SK-N-SH (cell line): Measurements from ENCODE around the gene GOPC. TPM values are rescaled to one million over a fixed set of nuclear protein-coding genes. Genes with fewer than 3 reads are reported as not detected.

Experiments
- CTCF ChIA-PET: fragments of 300-600, 350-600 bp; formaldehyde crosslinking; extraction: SDS; loops from one replicate; lab custom pipeline; 2021; lab: Yijun Ruan, JAX
- POLR2A ChIA-PET: fragments of 350-600 bp; sonication (Branson Sonifier 250); formaldehyde crosslinking; extraction: SDS; loops from one replicate; lab custom pipeline; 2020; ENCODE audit warnings: antibody characterized with exemption, inconsistent platforms; lab: Yijun Ruan, JAX
- DNase-seq: peaks from one replicate; pipeline ENCODE4 v3.0.0; 2012
- H2AFZ ChIP-seq: fragments of 200-600 bp; sonication (generic); 2 replicates; pipeline ENCODE4 v1.8.1; 2016; ENCODE audit warnings: antibody characterized with exemption, mild to moderate bottlenecking, low read depth
- H3F3A ChIP-seq: fragments of 200-600 bp; sonication (generic); replicated peaks from 2 replicates; pipeline ENCODE3; 2016; ENCODE audit warnings: antibody characterized with exemption, mild to moderate bottlenecking; ENCODE audit not compliant: insufficient read depth
- H3K27ac ChIP-seq, 2 experiments: fragments of 200-500 bp in 1 of 2; fragments of 200-600 bp in 1 of 2; sonication (Bioruptor generic) in 1 of 2; sonication (generic), shearing (Covaris generic) in 1 of 2; 2 replicates each; pipeline versions ENCODE4 v1.5.1 to v1.6.1; 2014 to 2016; ENCODE audit warnings: low read depth in 2 of 2, inconsistent platforms in 1 of 2, low read length in 1 of 2, mild to moderate bottlenecking in 1 of 2, mixed read lengths in 1 of 2
- H3K27me3 ChIP-seq: fragments of 200-600 bp; sonication (generic), shearing (Covaris generic); 2 replicates; pipeline ENCODE4 v1.6.1; 2016; ENCODE audit warnings: mixed run types; ENCODE audit not compliant: insufficient read depth
- H3K36me3 ChIP-seq, 2 experiments: fragments of 200-500 bp in 1 of 2; fragments of 200-600 bp in 1 of 2; sonication (Bioruptor generic) in 1 of 2; sonication (generic) in 1 of 2; replicated peaks in 1 of 2; 2 replicates each; pipeline versions ENCODE3 to v1.5.1; 2014 to 2016; ENCODE audit warnings: low read length in 1 of 2, mild to moderate bottlenecking in 1 of 2; ENCODE audit not compliant: insufficient read depth in 2 of 2, control insufficient read depth in 1 of 2
- H3K4me1 ChIP-seq, 2 experiments: fragments of 200-500 bp in 1 of 2; fragments of 200-600 bp in 1 of 2; sonication (Bioruptor generic) in 1 of 2; sonication (generic), shearing (Covaris generic) in 1 of 2; 2 replicates each; pipeline versions ENCODE4 v1.5.1 to v1.6.1; 2014 to 2016; ENCODE audit warnings: low read depth in 1 of 2, low read length in 1 of 2, mixed run types in 1 of 2; ENCODE audit not compliant: insufficient read depth in 2 of 2, control insufficient read depth in 1 of 2
- H3K4me2 ChIP-seq: fragments of 200-600 bp; sonication (generic), shearing (Covaris generic); 2 replicates; pipeline ENCODE4 v1.6.1; 2017; ENCODE audit warnings: mixed run types
- H3K4me3 ChIP-seq, 2 experiments: fragments of 200-500 bp in 1 of 2; fragments of 200-600 bp in 1 of 2; sonication (Bioruptor generic) in 1 of 2; sonication (generic), shearing (Covaris generic) in 1 of 2; 2 replicates each; pipeline versions ENCODE4 v1.5.1 to v1.8.1; 2014 to 2016; ENCODE audit warnings: low read depth in 2 of 2, inconsistent platforms in 1 of 2, low read length in 1 of 2, mild to moderate bottlenecking in 1 of 2, mixed read lengths in 1 of 2, moderate library complexity in 1 of 2
- H3K79me2 ChIP-seq: fragments of 200-600 bp; sonication (generic); 2 replicates; pipeline ENCODE4 v1.8.1; 2017; ENCODE audit warnings: mild to moderate bottlenecking; ENCODE audit not compliant: insufficient read depth
- H3K9ac ChIP-seq: fragments of 200-600 bp; sonication (generic); 2 replicates; pipeline ENCODE4 v1.6.1; 2017; ENCODE audit warnings: mixed run types
- H3K9me2 ChIP-seq: fragments of 200-600 bp; sonication (generic); 2 replicates; pipeline ENCODE4 v1.6.1; 2017; ENCODE audit warnings: mixed run types
- H3K9me3 ChIP-seq: fragments of 200-600 bp; sonication (generic); 2 replicates; pipeline ENCODE4 v1.6.1; 2017; ENCODE audit warnings: mixed run types, mild to moderate bottlenecking, moderate library complexity
- H4K20me1 ChIP-seq: fragments of 200-600 bp; sonication (generic); 2 replicates; pipeline ENCODE4 v1.6.1; 2017; ENCODE audit warnings: mild to moderate bottlenecking, mixed run types; ENCODE audit not compliant: insufficient read depth
- CTCF ChIP-seq: fragments of 200-600 bp; sonication (generic); IDR thresholded peaks from 2 replicates; pipeline ENCODE4 v1.6.1; 2017; ENCODE audit warnings: antibody characterized with exemption, mild to moderate bottlenecking, moderate library complexity
- EZH2phosphoT487 ChIP-seq: fragments of 200-600 bp; sonication (generic); IDR thresholded peaks from 2 replicates; pipeline ENCODE4 v1.6.1; 2017; ENCODE audit warnings: low read depth, mixed run types, mild to moderate bottlenecking, antibody characterized with exemption, moderate library complexity, borderline replicate concordance
- FOXM1 ChIP-seq: IDR thresholded peaks from 2 replicates; pipeline ENCODE4 v1.4.0; 2012; ENCODE audit warnings: low read depth, mild to moderate bottlenecking
- GATA2 ChIP-seq: sonication (generic); formaldehyde crosslinking; IDR thresholded peaks from 2 replicates; pipeline ENCODE4 v1.5.0; 2020; ENCODE audit warnings: mild to moderate bottlenecking, missing genetic modification reagents
- IRF3 ChIP-seq: fragments of 150-350 bp; IDR thresholded peaks from 2 replicates; pipeline ENCODE4 v1.6.1; 2016; ENCODE audit warnings: mild to moderate bottlenecking, low read depth, low read length
- JUND ChIP-seq: IDR thresholded peaks from 2 replicates; pipeline ENCODE4 v1.4.0; 2012
- MEF2A ChIP-seq: IDR thresholded peaks from 2 replicates; pipeline ENCODE4 v1.4.0; 2012; ENCODE audit warnings: low read depth, borderline replicate concordance
- NRF1 ChIP-seq: IDR thresholded peaks from 2 replicates; pipeline ENCODE4 v1.6.1; 2012; ENCODE audit warnings: low read depth, mild to moderate bottlenecking, low read length
- TEAD4 ChIP-seq: IDR thresholded peaks from 2 replicates; pipeline ENCODE4 v1.4.0; 2012; ENCODE audit warnings: mild to moderate bottlenecking, borderline replicate concordance; ENCODE audit not compliant: insufficient read depth
- YY1 ChIP-seq: IDR thresholded peaks from 2 replicates; pipeline ENCODE4 v1.4.0; 2012; ENCODE audit warnings: low read depth, mild to moderate bottlenecking
- WGBS: methylation state at CpG from one replicate; pipeline ENCODE4 v1.1.6; 2017; ENCODE audit warnings: low lambda C conversion rate; 5-methylcytosine and 5-hydroxymethylcytosine counted together
- polyA plus RNA-seq, 3 experiments: library from polyadenylated mRNA; depleted of rRNA; stranded (reverse); fragments of >200 nt; gene quantifications; 2 replicates each; pipeline ENCODE4 v1.2.3, GENCODE V29; 2012
- TF ChIP-seq, protein P1 (sequence below): fragments of 150-350 bp; IDR thresholded peaks from 2 replicates; pipeline ENCODE4 v1.6.1; 2017; ENCODE audit warnings: antibody characterized with exemption, low read length, low read depth, borderline replicate concordance
- TF ChIP-seq, protein P2 (sequence below): IDR thresholded peaks from 2 replicates; pipeline ENCODE4 v1.4.0; 2012; ENCODE audit warnings: low read depth, borderline replicate concordance
- TF ChIP-seq, protein P3 (sequence below): IDR thresholded peaks from 2 replicates; pipeline ENCODE4; 2012

Gene GOPC
- polyA plus RNA-seq, 1 of the 3 experiments (the other 2 are of a cell fraction), result 20.8 TPM

DNA sequence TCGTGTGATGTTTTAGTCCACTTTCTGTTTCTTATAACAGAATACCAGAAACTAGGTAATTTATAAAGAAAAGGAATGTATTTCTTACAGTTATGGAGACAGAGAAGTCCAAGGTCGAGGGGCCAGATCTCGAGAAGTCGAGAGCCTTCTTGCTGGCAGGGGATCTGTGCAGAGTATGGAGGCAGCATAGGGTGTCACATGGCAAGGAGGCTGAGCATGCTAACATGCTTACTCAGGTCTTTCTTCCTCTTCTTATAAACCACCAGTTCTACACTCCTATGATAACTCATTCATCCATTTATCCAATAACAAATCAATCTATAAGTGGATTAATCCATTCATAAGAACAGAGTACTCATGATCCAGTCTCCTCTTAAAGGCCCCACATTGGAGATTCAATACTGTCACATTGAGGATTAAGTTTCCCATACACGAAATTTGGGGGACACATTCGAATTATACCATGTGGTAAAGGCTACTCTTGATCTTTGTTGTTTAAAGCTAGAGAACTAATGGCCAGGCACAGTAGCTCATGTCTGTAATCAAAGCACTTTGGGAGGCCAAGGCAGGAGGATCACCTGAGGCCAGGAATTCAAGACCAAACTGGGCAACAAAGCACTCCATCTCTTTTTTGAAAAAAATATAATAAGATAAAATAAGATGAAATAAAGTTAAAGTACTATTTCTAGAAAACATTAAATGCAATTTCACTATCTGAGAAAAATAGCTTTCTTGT, 2.1 kb downstream of the GOPC start (continued):
- TF ChIP-seq JUND (no peak), MEF2A (no peak)

- Histone ChIP-seq H2AFZ (no peak overlapping the region), H3K27me3 (no peaks in the 10 kb centered on the region), H3K4me2 (no peak overlapping the region), H3K36me3 (peaks cover 16 to 38% of the 10 kb centered on the region in 2 experiments), H3K4me3 (no peak overlapping the region), H3K9ac (no peak overlapping the region), H3K79me2 (peaks cover 96% of the 10 kb centered on the region), H3K4me1 (peaks cover 0 to 8% of the 10 kb centered on the region in 2 experiments; a peak in 2 of 4 replicates), H3K9me3 (no peaks in the 10 kb centered on the region), H3F3A (peaks cover 8% of the 10 kb centered on the region), H3K27ac (no peak overlapping the region), H3K9me2 (no peaks in the 10 kb centered on the region), H4K20me1 (peaks cover 58% of the 10 kb centered on the region)
- ChIA-PET POLR2A (no interaction called here), CTCF (interaction anchor here (1.0 kb wide), 1 partner anchor 10 kb away, joined by 4 read pairs; no protein-coding TSS in a partner anchor)
- WGBS, result 98% methylated on average over 2 of the region's 2 CpGs
- no peak for DNase-seq
- TF ChIP-seq, protein P1, sequence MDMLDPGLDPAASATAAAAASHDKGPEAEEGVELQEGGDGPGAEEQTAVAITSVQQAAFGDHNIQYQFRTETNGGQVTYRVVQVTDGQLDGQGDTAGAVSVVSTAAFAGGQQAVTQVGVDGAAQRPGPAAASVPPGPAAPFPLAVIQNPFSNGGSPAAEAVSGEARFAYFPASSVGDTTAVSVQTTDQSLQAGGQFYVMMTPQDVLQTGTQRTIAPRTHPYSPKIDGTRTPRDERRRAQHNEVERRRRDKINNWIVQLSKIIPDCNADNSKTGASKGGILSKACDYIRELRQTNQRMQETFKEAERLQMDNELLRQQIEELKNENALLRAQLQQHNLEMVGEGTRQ, result no peak
- TF ChIP-seq, protein P2, sequence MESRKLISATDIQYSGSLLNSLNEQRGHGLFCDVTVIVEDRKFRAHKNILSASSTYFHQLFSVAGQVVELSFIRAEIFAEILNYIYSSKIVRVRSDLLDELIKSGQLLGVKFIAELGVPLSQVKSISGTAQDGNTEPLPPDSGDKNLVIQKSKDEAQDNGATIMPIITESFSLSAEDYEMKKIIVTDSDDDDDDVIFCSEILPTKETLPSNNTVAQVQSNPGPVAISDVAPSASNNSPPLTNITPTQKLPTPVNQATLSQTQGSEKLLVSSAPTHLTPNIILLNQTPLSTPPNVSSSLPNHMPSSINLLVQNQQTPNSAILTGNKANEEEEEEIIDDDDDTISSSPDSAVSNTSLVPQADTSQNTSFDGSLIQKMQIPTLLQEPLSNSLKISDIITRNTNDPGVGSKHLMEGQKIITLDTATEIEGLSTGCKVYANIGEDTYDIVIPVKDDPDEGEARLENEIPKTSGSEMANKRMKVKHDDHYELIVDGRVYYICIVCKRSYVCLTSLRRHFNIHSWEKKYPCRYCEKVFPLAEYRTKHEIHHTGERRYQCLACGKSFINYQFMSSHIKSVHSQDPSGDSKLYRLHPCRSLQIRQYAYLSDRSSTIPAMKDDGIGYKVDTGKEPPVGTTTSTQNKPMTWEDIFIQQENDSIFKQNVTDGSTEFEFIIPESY, result no peak
- no peak for TF ChIP-seq TEAD4
Observed at GRCh38 chr6:117597755-117598154, 4.6 kb downstream of the GOPC start.

DNA sequence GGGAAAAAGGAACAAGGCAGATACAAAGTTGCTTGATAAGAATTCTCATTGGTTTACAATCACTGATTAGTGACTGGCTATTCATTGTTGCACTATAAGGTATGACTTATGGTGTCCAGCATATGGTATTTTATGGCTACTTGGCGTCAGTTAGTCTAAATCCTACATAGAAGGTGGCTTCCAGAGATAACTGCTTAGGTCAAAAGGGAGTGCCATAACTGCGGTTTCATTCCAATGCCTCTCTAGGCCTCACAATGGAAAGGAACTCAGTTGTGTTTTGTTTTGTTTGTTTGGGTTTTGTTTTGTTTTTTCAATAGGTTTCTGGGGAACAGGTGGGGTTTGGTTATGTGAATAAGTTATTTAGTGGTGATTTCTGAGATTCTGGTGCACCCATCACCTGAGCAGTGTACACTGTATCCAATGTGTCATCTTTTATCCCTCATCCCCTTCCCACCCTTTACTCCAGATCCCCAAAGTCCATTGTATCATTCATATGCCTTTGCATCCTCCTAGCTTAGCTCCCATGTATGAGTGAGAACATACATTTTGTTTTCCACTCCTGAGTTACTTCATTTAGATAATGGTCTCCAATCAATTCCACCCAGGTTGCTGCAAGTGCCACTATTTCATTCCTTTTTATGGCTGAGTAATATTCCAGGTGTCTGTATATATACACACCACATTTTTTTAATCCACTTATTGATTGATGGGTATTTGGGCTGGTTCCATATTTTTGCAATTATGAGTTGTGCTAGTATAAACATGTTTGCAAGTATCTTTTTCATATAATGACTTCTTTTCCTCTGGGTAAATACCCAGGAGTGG, 7.0 kb downstream of the GOPC start:
- CTCF ChIA-PET, result interaction anchor here (1.6 kb wide), 1 partner anchor 145 kb away, joined by 6 read pairs; no protein-coding TSS in a partner anchor
- peaks cover 71% of the 10 kb centered on the region for H4K20me1 ChIP-seq

More for the DNA sequence above, 7.0 kb downstream of the GOPC start:
- Histone ChIP-seq H2AFZ (no peak overlapping the region), H3K9ac (no peak overlapping the region), H3K4me1 (peaks cover 0 to 8% of the 10 kb centered on the region in 2 experiments; a peak in 2 of 4 replicates), H3K9me2 (no peaks in the 10 kb centered on the region), H3K9me3 (no peaks in the 10 kb centered on the region), H3K79me2 (peaks cover 100% of the 10 kb centered on the region), H3K27ac (no peak overlapping the region), H3F3A (peaks cover 4% of the 10 kb centered on the region), H3K4me3 (no peak overlapping the region)
- 98% methylated on average over 2 of the region's 2 CpGs for WGBS
- TF ChIP-seq YY1 (no peak), GATA2 (CRISPR knock-in tag) (no peak), CTCF (no peak), IRF3 (no peak), NRF1 (no peak), FOXM1 (no peak), EZH2phosphoT487 (no peak)
- TF ChIP-seq, protein P3, sequence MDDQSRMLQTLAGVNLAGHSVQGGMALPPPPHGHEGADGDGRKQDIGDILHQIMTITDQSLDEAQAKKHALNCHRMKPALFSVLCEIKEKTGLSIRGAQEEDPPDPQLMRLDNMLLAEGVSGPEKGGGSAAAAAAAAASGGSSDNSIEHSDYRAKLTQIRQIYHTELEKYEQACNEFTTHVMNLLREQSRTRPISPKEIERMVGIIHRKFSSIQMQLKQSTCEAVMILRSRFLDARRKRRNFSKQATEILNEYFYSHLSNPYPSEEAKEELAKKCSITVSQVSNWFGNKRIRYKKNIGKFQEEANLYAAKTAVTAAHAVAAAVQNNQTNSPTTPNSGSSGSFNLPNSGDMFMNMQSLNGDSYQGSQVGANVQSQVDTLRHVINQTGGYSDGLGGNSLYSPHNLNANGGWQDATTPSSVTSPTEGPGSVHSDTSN, result no peak
- TF ChIP-seq, all 33 proteins: peak for 0
- DNase-seq, result no peak
- Histone ChIP-seq H3K4me2 (no peak overlapping the region), H3K36me3 (peaks cover 16 to 48% of the 10 kb centered on the region in 2 experiments), H3K27me3 (no peaks in the 10 kb centered on the region)
- POLR2A ChIA-PET, result no interaction called here
